Keratinocyte (primary cell): ENCODE results near the gene SEMA4G. TPM values are rescaled to one million over a fixed set of nuclear protein-coding genes. Genes with fewer than 3 reads are reported as not detected.
A peak's percentile ranks its signal among the peaks of the same experiment; 100 is the strongest.

Source experiments
- DNase-seq: peaks from one replicate; pipeline ENCODE4 v3.0.0-alpha.2; 2011; ENCODE audit warnings: low read depth, missing footprints, low spot score
- FAIRE-seq: peaks from 2 replicates; lab custom pipeline; 2011; peaks lifted over from hg19 to GRCh38; lab: Jason Lieb, UNC
- H2AFZ ChIP-seq: 2 replicates; pipeline ENCODE4 v1.6.0; 2012; ENCODE audit warnings: low read length, control low read depth, inconsistent platforms; ENCODE audit not compliant: control insufficient read depth
- H3K27ac ChIP-seq: 2 replicates; pipeline ENCODE4 v1.5.1; 2011; ENCODE audit warnings: low read length; ENCODE audit not compliant: control insufficient read depth, insufficient read depth
- H3K27me3 ChIP-seq: 3 replicates; pipeline ENCODE4 v1.6.0; 2011; ENCODE audit warnings: low read length; ENCODE audit not compliant: control insufficient read depth, insufficient read depth; ENCODE audit errors: extremely low read depth
- H3K36me3 ChIP-seq, 2 experiments: 2 replicates in 1 of 2; 3 replicates in 1 of 2; pipeline ENCODE4 v1.5.1; 2011; ENCODE audit warnings: low read length in 2 of 2, mild to moderate bottlenecking in 1 of 2; ENCODE audit not compliant: control insufficient read depth in 2 of 2, insufficient read depth in 2 of 2; ENCODE audit errors: extremely low read depth in 1 of 2
- H3K4me1 ChIP-seq: 3 replicates; pipeline ENCODE4 v1.5.1; 2011; ENCODE audit warnings: low read length; ENCODE audit not compliant: control insufficient read depth, insufficient read depth; ENCODE audit errors: extremely low read depth
- H3K4me2 ChIP-seq: 3 replicates; pipeline ENCODE4 v1.6.0; 2011; ENCODE audit warnings: low read depth, low read length; ENCODE audit not compliant: control insufficient read depth, insufficient read depth; ENCODE audit errors: extremely low read depth
- H3K4me3 ChIP-seq, 3 experiments: fragments of 200-600 bp in 1 of 3; sonication (generic) in 1 of 3; 2 replicates in 2 of 3; 3 replicates in 1 of 3; pipeline ENCODE4 v1.5.1; 2011 to 2016; ENCODE audit warnings: low read length in 3 of 3, mild to moderate bottlenecking in 3 of 3, control low read depth in 2 of 3, inconsistent platforms in 1 of 3, low read depth in 1 of 3, mixed read lengths in 1 of 3, mixed run types in 1 of 3, moderate library complexity in 1 of 3; ENCODE audit not compliant: control insufficient read depth in 2 of 3, insufficient read depth in 2 of 3; ENCODE audit errors: extremely low read depth in 1 of 3
- H3K79me2 ChIP-seq: 2 replicates; pipeline ENCODE4 v1.6.0; 2012; ENCODE audit warnings: low read length; ENCODE audit not compliant: control insufficient read depth, insufficient read depth
- H3K9ac ChIP-seq: 3 replicates; pipeline ENCODE4 v1.6.0; 2011; ENCODE audit warnings: low read length; ENCODE audit not compliant: control insufficient read depth, insufficient read depth; ENCODE audit errors: extremely low read depth
- H3K9me1 ChIP-seq: 3 replicates; pipeline ENCODE4 v1.6.0; 2011; ENCODE audit warnings: low read length; ENCODE audit not compliant: control insufficient read depth, insufficient read depth; ENCODE audit errors: extremely low read depth
- H3K9me3 ChIP-seq: 2 replicates; pipeline ENCODE4 v1.5.1; 2012; ENCODE audit warnings: low read depth, low read length; ENCODE audit not compliant: control insufficient read depth
- H4K20me1 ChIP-seq: 3 replicates; pipeline ENCODE4 v1.6.0; 2011; ENCODE audit warnings: low read length; ENCODE audit not compliant: control insufficient read depth, insufficient read depth; ENCODE audit errors: extremely low read depth
- CTCF ChIP-seq, 3 experiments: IDR thresholded peaks in 1 of 3; conservative IDR thresholded peaks in 1 of 3; optimal IDR thresholded peaks in 1 of 3; 2 replicates in 2 of 3; 3 replicates in 1 of 3; pipeline versions ENCODE3 to v1.5.1; 2011; ENCODE audit warnings: low read length in 3 of 3, mild to moderate bottlenecking in 3 of 3, moderate library complexity in 2 of 3, control low read depth in 1 of 3, inconsistent platforms in 1 of 3; ENCODE audit not compliant: insufficient read depth in 2 of 3; ENCODE audit errors: extremely low read depth in 1 of 3
- EZH2 ChIP-seq: IDR thresholded peaks from one replicate; pipeline ENCODE4 v1.6.1; 2012; ENCODE audit warnings: inconsistent platforms, mild to moderate bottlenecking, low read length, moderate library complexity
- dilution Hi-C: fragments of 300-500 bp; cut with MboI; formaldehyde crosslinking; loops from one replicate; pipeline ENCODE4 v1.7.0; 2020; ENCODE audit warnings: low sequenced_read_pairs; ENCODE audit not compliant: extremely low pct_ligation_motif_present
- polyA plus RNA-seq, 5 experiments: library from polyadenylated mRNA; depleted of rRNA in 3 of 5; stranded (reverse) in 3 of 5; stranded (forward) in 1 of 5; unstranded in 1 of 5; fragments of >200 nt; gene quantifications; 1 replicate in 1 of 5; 2 replicates in 3 of 5; 3 replicates in 1 of 5; pipeline versions ENCODE4 v1.2.1 to v1.2.3, GENCODE V29; 2011 to 2012; ENCODE audit warnings: missing spikeins in 2 of 5, low read depth in 1 of 5, low replicate concordance in 1 of 5

SEMA4G gene
- polyA plus RNA-seq, 1 donor (not counting 4 experiments of a cell fraction or from before 2014, with no cell fraction given), result 1.2 TPM

- H3K79me2 ChIP-seq, result no peaks in the 10 kb centered on the region
- H4K20me1 ChIP-seq, result peaks cover 2% of the 10 kb centered on the region
- TF ChIP-seq CTCF (optimal IDR thresholded peaks at IDR 0.05 in 1 of 3, IDR thresholded peaks at IDR 0.05 in 1 of 3, conservative IDR thresholded peaks at IDR 0.05 in 1 of 3; ENCODE audit: extremely low read depth in 1 of 3, insufficient read depth in 2 of 3, low read length in 3 of 3), result no peak
- no peak for TF ChIP-seq EZH2
- peak overlapping the region in 2 of 3 experiments; percentile 52 to 59 for H3K4me3 ChIP-seq
- H3K4me2 ChIP-seq, result peak overlapping the region; percentile 95
- H3K27ac ChIP-seq, result peak overlapping the region; percentile 74
- peak overlapping the region; percentile 45 for H3K9ac ChIP-seq
- H3K27me3 ChIP-seq, result no peaks in the 10 kb centered on the region
- H3K4me1 ChIP-seq, result peaks cover 30% of the 10 kb centered on the region
- DNase-seq (no peak), FAIRE-seq (no peak)
- dilution Hi-C loops, result no loop called here
- H3K9me3 ChIP-seq, result no peaks in the 10 kb centered on the region
- H2AFZ ChIP-seq, result peak overlapping the region; percentile 75
- H3K36me3 ChIP-seq, result no peaks in the 10 kb centered on the region
- no peaks in the 10 kb centered on the region for H3K9me1 ChIP-seq
Measured at GRCh38 chr10:101013365-101013825, 44.1 kb downstream of the SEMA4G start.

GRCh38 chr10:101014230-101014884 lies 45.1 kb downstream of the SEMA4G start:
- Histone ChIP-seq H3K79me2 (no peaks in the 10 kb centered on the region), H2AFZ (no peak overlapping the region), H3K4me3 (no peak overlapping the region), H4K20me1 (peaks cover 2% of the 10 kb centered on the region), H3K4me2 (no peak overlapping the region), H3K27ac (no peak overlapping the region), H3K9ac (no peak overlapping the region), H3K36me3 (no peaks in the 10 kb centered on the region), H3K4me1 (peaks cover 25% of the 10 kb centered on the region), H3K9me1 (no peaks in the 10 kb centered on the region), H3K9me3 (no peaks in the 10 kb centered on the region), H3K27me3 (peaks cover 4% of the 10 kb centered on the region)
- FAIRE-seq, result peak; percentile 85
- TF ChIP-seq EZH2 (no peak), CTCF (optimal IDR thresholded peaks at IDR 0.05 in 1 of 3, IDR thresholded peaks at IDR 0.05 in 1 of 3, conservative IDR thresholded peaks at IDR 0.05 in 1 of 3; ENCODE audit: extremely low read depth in 1 of 3, insufficient read depth in 2 of 3, low read length in 3 of 3) (peak; percentile 91 to 97 (median 97))
- DNase-seq, result no peak
- dilution Hi-C loops, result no loop called here
